Gastroesophageal sphincter (tissue), 4 donors: ENCODE measurements around the gene SUOX. TPM values are rescaled to one million over a fixed set of nuclear protein-coding genes. Genes with fewer than 3 reads are reported as not detected.
A peak's percentile ranks its signal among the peaks of the same experiment; 100 is the strongest.
"Not testable (repeated sequence)": the region's sequence is repeated elsewhere in the genome, so short reads cannot be mapped to it uniquely, and the experiment has no call there.

Source experiments
- ATAC-seq: fragments of 150-250 bp; one replicate; pipeline ENCODE4 v1.9.1; 2016; ENCODE audit warnings: mild to moderate bottlenecking, moderate library complexity
- H3K27ac ChIP-seq, 4 donors: fragments of 200-600 bp; sonication (generic) in 3 of 4; 1 replicate in 3 of 4; 2 replicates in 1 of 4; pipeline ENCODE4 v1.5.1; 2016 to 2019
- H3K27me3 ChIP-seq: fragments of 200-600 bp; sonication (generic); one replicate; pipeline ENCODE4 v1.5.1; 2019
- H3K36me3 ChIP-seq, 2 donors: fragments of 200-600 bp; sonication (generic); one replicate each; pipeline ENCODE4 v1.5.1; 2019; ENCODE audit warnings: control low read depth in 1 of 2
- H3K4me1 ChIP-seq, 3 donors: fragments of 200-600 bp; sonication (generic); 1 replicate in 2 of 3; 2 replicates in 1 of 3; pipeline ENCODE4 v1.5.1; 2016 to 2019; ENCODE audit warnings: control low read depth in 2 of 3
- H3K4me3 ChIP-seq, 2 donors: fragments of 200-600 bp; sonication (generic); one replicate each; pipeline ENCODE4 v1.5.1; 2019; ENCODE audit warnings: mild to moderate bottlenecking in 1 of 2, moderate library complexity in 1 of 2
- H3K9me3 ChIP-seq, 3 donors: fragments of 200-600 bp; sonication (generic); one replicate each; pipeline ENCODE4 v1.5.1; 2017 to 2019; ENCODE audit warnings: control low read depth in 2 of 3
- EP300 ChIP-seq: sonication (generic); formaldehyde crosslinking; IDR thresholded peaks from one replicate; pipeline ENCODE4 v1.6.1; 2017; ENCODE audit warnings: antibody characterized with exemption, mild to moderate bottlenecking
- POLR2A ChIP-seq, 2 donors: fragments of 450-650 bp; IDR thresholded peaks; one replicate each; pipeline ENCODE4 v1.6.1; 2017; ENCODE audit warnings: antibody characterized with exemption in 2 of 2, mild to moderate bottlenecking in 2 of 2, moderate library complexity in 1 of 2
- POLR2AphosphoS5 ChIP-seq: sonication (generic); formaldehyde crosslinking; IDR thresholded peaks from one replicate; pipeline ENCODE4 v1.6.1; 2017; ENCODE audit warnings: antibody characterized with exemption
- WGBS, 2 donors: methylation state at CpG; one replicate each; pipeline ENCODE4 v1.1.5; 2018; ENCODE audit warnings: low coverage in 1 of 2; 5-methylcytosine and 5-hydroxymethylcytosine counted together
- total RNA-seq, 4 donors: library from RNA; depleted of rRNA; stranded (reverse); fragments of >200 nt; gene quantifications; one replicate each; pipeline ENCODE4 v1.1.0, GENCODE V29; 2016
- TF ChIP-seq, protein P1 (sequence below), 4 experiments: fragments of 200-600 bp in 2 of 4; fragments of 450-650 bp in 2 of 4; sonication (generic) in 1 of 4; IDR thresholded peaks; one replicate each; pipeline ENCODE4 v1.5.1; 2017 to 2019; ENCODE audit warnings: antibody characterized with exemption in 4 of 4, mild to moderate bottlenecking in 2 of 4, moderate library complexity in 2 of 4

The SUOX gene
- total RNA-seq, 4 donors from 2014 or later, result 17.3 to 30.7 (median 24.0) TPM

DNA sequence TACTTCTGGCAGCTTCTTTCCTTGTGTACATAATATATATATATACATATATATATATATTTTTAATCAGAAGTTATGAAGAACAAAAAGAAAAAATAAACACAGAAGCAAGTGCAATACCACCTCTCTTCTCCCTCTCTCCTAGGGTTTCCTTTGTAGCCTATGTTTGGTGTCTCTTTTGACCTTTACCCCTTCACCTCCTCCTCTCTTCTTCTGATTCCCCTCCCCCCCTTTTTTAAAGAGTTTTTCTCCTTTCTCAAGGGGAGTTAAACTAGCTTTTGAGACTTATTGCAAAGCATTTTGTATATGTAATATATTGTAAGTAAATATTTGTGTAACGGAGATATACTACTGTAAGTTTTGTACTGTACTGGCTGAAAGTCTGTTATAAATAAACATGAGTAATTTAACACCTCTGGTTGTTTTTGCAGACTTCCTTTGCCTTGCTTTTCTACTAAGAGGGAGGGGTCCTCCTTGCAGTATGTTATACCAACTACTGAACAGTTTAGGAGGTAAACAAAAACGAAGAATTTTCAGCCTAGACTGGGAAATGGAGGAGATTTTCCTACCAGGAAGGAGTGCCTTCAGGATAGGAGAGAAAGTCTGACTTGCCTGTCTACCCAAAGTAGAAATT is 41.1 kb downstream of the SUOX start:
- Histone ChIP-seq H3K36me3 (peaks cover 0 to 51% of the 10 kb centered on the region in 2 donors), H3K9me3 (no peaks in the 10 kb centered on the region), H3K4me3 (no peak overlapping the region), H3K4me1 (peaks cover 4 to 14% (median 4%) of the 10 kb centered on the region in 3 donors), H3K27ac (no peak overlapping the region), H3K27me3 (no peaks in the 10 kb centered on the region)
- no peak for ATAC-seq
- TF ChIP-seq POLR2A (IDR thresholded peaks at IDR 0.05) (no peak), POLR2AphosphoS5 (no peak), EP300 (no peak)
- TF ChIP-seq, protein P1, sequence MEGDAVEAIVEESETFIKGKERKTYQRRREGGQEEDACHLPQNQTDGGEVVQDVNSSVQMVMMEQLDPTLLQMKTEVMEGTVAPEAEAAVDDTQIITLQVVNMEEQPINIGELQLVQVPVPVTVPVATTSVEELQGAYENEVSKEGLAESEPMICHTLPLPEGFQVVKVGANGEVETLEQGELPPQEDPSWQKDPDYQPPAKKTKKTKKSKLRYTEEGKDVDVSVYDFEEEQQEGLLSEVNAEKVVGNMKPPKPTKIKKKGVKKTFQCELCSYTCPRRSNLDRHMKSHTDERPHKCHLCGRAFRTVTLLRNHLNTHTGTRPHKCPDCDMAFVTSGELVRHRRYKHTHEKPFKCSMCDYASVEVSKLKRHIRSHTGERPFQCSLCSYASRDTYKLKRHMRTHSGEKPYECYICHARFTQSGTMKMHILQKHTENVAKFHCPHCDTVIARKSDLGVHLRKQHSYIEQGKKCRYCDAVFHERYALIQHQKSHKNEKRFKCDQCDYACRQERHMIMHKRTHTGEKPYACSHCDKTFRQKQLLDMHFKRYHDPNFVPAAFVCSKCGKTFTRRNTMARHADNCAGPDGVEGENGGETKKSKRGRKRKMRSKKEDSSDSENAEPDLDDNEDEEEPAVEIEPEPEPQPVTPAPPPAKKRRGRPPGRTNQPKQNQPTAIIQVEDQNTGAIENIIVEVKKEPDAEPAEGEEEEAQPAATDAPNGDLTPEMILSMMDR (IDR thresholded peaks at IDR 0.05), result no peak
- WGBS, 2 donors, result 37 to 48% methylated on average over 2 of the region's 2 CpGs

DNA sequence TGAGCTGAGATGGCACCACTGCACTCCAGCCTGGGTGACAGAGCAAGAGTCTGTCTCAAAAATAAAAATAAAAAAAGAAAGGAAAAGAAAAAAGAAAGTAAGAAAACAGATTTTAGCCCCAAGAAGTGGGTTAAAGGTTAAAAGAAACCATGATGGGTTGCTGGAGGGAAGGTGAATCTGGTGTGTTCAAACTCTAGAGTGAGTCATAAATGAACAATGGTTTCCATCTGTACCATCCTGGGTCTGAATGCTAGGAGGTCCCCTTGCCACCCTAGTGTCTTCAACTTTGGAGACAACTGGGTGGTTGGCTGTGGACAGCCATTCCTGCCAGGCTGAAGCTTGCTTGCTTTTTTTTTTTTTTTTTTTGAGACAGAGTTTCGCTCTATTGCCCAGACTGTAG is 43.1 kb downstream of the SUOX start:
- Histone ChIP-seq H3K27ac (no peak overlapping the region), H3K27me3 (no peaks in the 10 kb centered on the region), H3K4me3 (no peak overlapping the region), H3K4me1 (peaks cover 4 to 22% (median 4%) of the 10 kb centered on the region in 3 donors), H3K36me3 (peaks cover 0 to 51% of the 10 kb centered on the region in 2 donors), H3K9me3 (no peaks in the 10 kb centered on the region)
- WGBS, 2 donors, result 100% methylated on average over 1 of the region's 1 CpG; no CpG with 5 or more reads in 1 of the 2 donors
- TF ChIP-seq POLR2A (IDR thresholded peaks at IDR 0.05), result no peak
- TF ChIP-seq POLR2AphosphoS5, result no peak
- TF ChIP-seq, protein P1 (IDR thresholded peaks at IDR 0.05), result no peak
- TF ChIP-seq EP300, result no peak
- ATAC-seq, result no peak

DNA sequence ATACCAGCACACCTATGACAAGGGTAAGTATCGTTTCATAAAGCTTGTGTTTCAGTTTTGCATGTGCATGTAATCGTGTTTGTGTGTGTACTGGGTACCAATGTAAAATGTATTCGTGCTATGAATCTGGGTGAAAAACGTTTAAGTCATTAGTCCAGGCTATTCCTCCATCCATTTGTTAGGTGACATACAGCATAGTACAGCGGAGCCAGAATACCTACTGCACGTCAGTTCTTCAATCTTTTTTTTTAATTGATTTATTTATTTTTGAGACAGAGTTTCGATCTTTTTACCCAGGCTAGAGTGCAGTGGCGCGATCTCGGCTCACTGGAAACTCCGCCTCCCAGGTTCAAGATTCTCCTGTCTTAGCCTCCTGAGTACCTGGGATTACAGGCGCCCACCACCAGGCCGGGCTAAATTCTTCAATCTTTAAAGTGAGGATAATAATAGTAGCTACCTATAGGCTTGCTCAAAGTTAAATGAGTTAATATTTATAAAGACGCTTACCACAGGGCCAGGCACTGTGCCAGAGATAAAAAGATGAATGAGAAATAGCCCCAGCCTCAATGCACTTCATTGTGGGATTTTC is 44.0 kb downstream of the SUOX start:
- TF ChIP-seq EP300, result no peak
- TF ChIP-seq, protein P1 (IDR thresholded peaks at IDR 0.05), result peak in 2 of 4 experiments; percentile 17 to 23
- peak overlapping the region; percentile 64 to 71 for H3K4me3 ChIP-seq
- peaks cover 4 to 22% (median 4%) of the 10 kb centered on the region in 3 donors for H3K4me1 ChIP-seq
- no peaks in the 10 kb centered on the region for H3K9me3 ChIP-seq
- 56 to 59% methylated on average over 13 of the region's 14 CpGs for WGBS, 2 donors
- no peaks in the 10 kb centered on the region for H3K27me3 ChIP-seq
- H3K27ac ChIP-seq, result peak overlapping the region; percentile 84 to 96 (median 92)
- no peak for ATAC-seq
- H3K36me3 ChIP-seq, result peaks cover 0 to 51% of the 10 kb centered on the region in 2 donors

DNA sequence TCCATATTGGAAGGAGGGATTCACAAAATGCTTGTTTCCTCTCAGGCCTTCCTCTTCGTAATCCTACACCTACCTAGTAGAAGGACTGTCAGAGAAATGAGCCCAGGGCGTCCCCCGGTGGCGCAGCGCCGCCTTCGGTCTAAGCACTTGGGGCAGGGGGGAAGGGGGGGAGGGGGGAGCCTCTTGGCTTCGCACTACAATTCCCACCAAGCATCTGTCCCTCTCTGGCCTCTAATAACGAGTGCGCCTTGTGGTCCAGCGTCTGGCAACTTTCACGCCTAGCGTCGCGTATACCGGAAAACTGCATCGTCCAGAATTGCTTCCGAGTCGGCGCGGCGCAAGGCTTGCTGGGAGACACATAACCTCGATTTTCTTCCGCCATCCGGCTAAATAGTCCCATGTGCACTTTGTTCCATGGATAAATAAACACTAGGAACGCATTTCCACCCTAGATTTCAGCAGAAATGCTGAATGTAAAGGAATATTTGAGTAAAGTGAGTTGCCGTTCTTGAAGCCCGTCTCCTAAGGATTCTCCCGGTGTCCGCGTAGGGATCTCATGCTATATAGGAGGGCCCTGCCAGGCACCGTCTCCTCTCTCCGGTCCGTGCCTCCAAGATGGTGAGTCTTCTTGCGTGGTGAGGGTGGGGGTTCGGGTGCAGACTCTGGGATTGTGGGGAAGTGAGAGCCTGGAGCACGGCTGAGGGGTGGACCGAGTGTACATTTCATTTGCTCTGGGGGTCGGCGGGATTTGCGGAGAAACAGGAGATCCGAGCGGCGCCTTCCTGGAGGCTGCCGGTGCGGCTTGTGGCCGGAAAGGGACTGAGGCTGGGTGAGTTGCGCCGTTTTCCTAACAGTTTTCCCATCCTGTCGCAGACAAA is 44.7 kb downstream of the SUOX start, which contains the start of gene RPS26:
RPS26 (plus strand) TSS at position 367 of the 878 bp plus-strand sequence; CDS start at position 616, 249 bp downstream.
- Histone ChIP-seq H3K27me3 (no peaks in the 10 kb centered on the region), H3K36me3 (peaks cover 0 to 46% of the 10 kb centered on the region in 2 donors), H3K27ac (peak within 1 kb of the TSS; percentile 84 to 96 (median 92)), H3K9me3 (no peaks in the 10 kb centered on the region), H3K4me3 (peak within 1 kb of the TSS; percentile 64 to 71), H3K4me1 (peaks cover 4 to 25% (median 4%) of the 10 kb centered on the region in 3 donors)
- WGBS, 2 donors, result 0% methylated on average over 10 to 31 of the region's 50 CpGs
- TF ChIP-seq, protein P1 (IDR thresholded peaks at IDR 0.05), result peak; percentile 2 to 74 (median 16)
- TF ChIP-seq EP300 (no peak), POLR2AphosphoS5 (peak; percentile 99), POLR2A (IDR thresholded peaks at IDR 0.05) (peak; percentile 94)
- ATAC-seq, result peak; percentile 98

DNA sequence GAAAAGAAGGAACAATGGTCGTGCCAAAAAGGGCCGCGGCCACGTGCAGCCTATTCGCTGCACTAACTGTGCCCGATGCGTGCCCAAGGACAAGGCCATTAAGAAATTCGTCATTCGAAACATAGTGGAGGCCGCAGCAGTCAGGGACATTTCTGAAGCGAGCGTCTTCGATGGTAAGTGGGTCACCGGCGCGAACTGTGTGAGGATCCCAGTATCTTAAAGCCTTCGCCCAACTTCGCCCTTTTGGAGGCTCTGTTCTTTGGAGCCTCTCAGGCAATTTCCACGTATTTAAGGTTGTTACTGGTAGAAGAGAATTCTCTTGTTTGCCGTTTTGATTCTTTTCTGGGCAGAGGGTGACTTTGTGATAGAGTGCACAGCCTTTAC is 45.3 kb downstream of the SUOX start:
- not testable (repeated sequence) for H3K27me3 ChIP-seq, H3K9me3 ChIP-seq, ATAC-seq
- peaks cover 0 to 39% of the 10 kb centered on the region in 2 donors for H3K36me3 ChIP-seq
- H3K4me1 ChIP-seq, result peaks cover 4 to 31% (median 4%) of the 10 kb centered on the region in 3 donors
- H3K27ac ChIP-seq, result peak overlapping the region; percentile 84 to 96 (median 92)
- 0 to 1% methylated on average over 10 to 15 of the region's 20 CpGs for WGBS, 2 donors
- H3K4me3 ChIP-seq, result peak overlapping the region; percentile 64 to 71
